ENCODE results near the gene AQP9.

Gene AQP9

GRCh38 chr15:58141894-58142293 is 3.7 kb downstream of the AQP9 start:
- DNase-seq = no peak

- DNase-seq = no peak
Measured at GRCh38 chr15:58142827-58143461, 4.8 kb downstream of the AQP9 start.

GRCh38 chr15:58145606-58146005 is 7.4 kb downstream of the AQP9 start:
- DNase-seq = no peak

- DNase-seq = no peak
Measured at GRCh38 chr15:58146211-58146610, 8.0 kb downstream of the AQP9 start.

- DNase-seq = no peak
Measured at GRCh38 chr15:58146749-58147148, 8.6 kb downstream of the AQP9 start.

- DNase-seq = peak; percentile 14
Measured at GRCh38 chr15:58147171-58147611, 9.0 kb downstream of the AQP9 start.

- DNase-seq = no peak
Measured at GRCh38 chr15:58148120-58148519, 9.9 kb downstream of the AQP9 start.

GRCh38 chr15:58148633-58149445 is 10.7 kb downstream of the AQP9 start:
- DNase-seq = no peak

GRCh38 chr15:58154769-58155168 is 16.6 kb downstream of the AQP9 start:
- no peak for DNase-seq

GRCh38 chr15:58159827-58160386 is 21.7 kb downstream of the AQP9 start:
- DNase-seq = no peak

- no peak for DNase-seq
Measured at GRCh38 chr15:58161436-58161930, 23.3 kb downstream of the AQP9 start.

GRCh38 chr15:58163985-58164384 is 25.8 kb downstream of the AQP9 start:
- DNase-seq = no peak

GRCh38 chr15:58164926-58165325 is 26.7 kb downstream of the AQP9 start:
- DNase-seq = no peak

GRCh38 chr15:58165661-58166060 is 27.5 kb downstream of the AQP9 start:
- DNase-seq = no peak

GRCh38 chr15:58167095-58167691 is 29.0 kb downstream of the AQP9 start:
- no peak for DNase-seq

- DNase-seq = no peak
Measured at GRCh38 chr15:58169934-58170333, 31.8 kb downstream of the AQP9 start.

- no peak for DNase-seq
Measured at GRCh38 chr15:58171476-58172061, 33.4 kb downstream of the AQP9 start.

GRCh38 chr15:58174709-58175108 is 36.5 kb downstream of the AQP9 start:
- no peak for DNase-seq

- no peak for DNase-seq
Measured at GRCh38 chr15:58175955-58176354, 37.8 kb downstream of the AQP9 start.

GRCh38 chr15:58178668-58179067 is 40.5 kb downstream of the AQP9 start:
- DNase-seq = no peak

- no peak for DNase-seq
Measured at GRCh38 chr15:58179206-58179605, 41.0 kb downstream of the AQP9 start.

- no peak for DNase-seq
Measured at GRCh38 chr15:58179741-58180381, 41.7 kb downstream of the AQP9 start.

Data from CD4-positive, alpha-beta T cell treated with Interleukin-21 for 1 hour (primary cell).